ENCODE results near the gene TENM4. TPM values are rescaled to one million over a fixed set of nuclear protein-coding genes. Genes with fewer than 3 reads are reported as not detected.
A peak's percentile ranks its signal among the peaks of the same experiment; 100 is the strongest.

The TENM4 gene
- polyA plus RNA-seq, 2 of the 4 experiments (the other 2 are of a cell fraction), result 0.06 to 0.31 TPM

DNA sequence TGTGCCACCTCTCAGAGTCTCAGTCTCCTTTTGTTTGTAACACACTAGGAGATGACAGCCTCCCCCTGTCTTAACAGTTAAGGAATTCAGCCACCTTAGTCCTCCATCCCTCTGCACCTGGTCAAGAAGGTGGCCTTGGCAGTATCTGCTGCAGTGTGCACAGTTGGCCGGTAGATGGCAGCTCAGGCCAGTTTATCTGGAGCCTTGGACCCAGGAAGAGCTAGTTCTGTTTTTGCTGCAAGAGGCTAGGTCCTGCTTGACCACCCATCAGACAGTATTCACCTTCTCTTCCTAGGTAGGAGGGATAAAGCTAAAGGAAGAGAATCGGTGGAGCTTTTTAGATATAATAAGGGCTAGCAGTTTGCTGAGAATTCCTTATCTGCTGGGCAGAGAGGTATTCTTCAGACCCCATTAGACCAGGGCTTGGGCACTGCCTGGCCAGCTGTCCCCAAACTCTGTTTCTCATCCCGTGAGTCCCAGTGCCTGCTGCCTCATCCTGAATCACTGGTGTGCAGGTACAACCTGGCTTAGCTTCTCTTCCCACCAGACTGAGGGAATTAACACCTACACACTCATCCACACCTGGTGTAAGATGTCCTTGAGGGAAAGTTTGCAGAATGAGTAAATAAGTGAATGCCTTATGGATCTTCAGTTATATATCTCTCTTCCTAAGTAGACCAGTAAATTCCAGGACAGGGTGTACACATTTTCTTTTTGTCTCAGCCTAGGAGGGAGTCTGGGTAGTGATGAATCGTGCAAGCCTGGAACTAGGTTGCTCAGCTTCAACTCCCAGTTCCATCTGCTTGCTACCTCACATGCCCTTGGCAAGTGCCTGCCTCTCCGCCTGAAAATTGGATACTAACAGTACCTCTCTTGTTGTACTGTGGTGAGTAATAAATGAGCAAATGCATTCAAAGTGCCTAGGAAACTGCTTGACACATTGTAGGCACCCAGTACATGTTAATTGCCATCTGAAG is 795.3 kb downstream of the TENM4 start:
- Histone ChIP-seq H3K4me3 (no peak overlapping the region), H3K4me2 (peak overlapping the region; percentile 74), H3K4me1 (0 out of 3 replicates have a peak, but pooled peaks cover 3% of the 10 kb centered on the region), H3K27ac (no peak overlapping the region), H3K9me3 (no peaks in the 10 kb centered on the region)
- 20% methylated on average over 5 of the region's 5 CpGs for WGBS (ENCODE audit: missing lambda C conversion rate)
- FAIRE-seq, result no peak
- ChIA-PET CTCF (interaction anchor here (0.5 to 5.2 kb wide), 80 partner anchors 10 to 1550 kb away, joined by 3 to 58 read pairs (median 4); no protein-coding TSS in a partner anchor), POLR2A (interaction anchor here (1.1 kb wide), 1 partner anchor 455 kb away, joined by 4 read pairs; no protein-coding TSS in a partner anchor)
- TF ChIP-seq SMC3 (IDR thresholded peaks at IDR 0.05) (peak; percentile 71), ZC3H11A (IDR thresholded peaks at IDR 0.05) (no peak), CTCF (IDR thresholded peaks at IDR 0.05) (peak; percentile 89), RAD21 (conservative IDR thresholded peaks at IDR 0.05 in 1 of 2, IDR thresholded peaks at IDR 0.05 in 1 of 2) (peak; percentile 91)
- ATAC-seq, result peak; percentile 81 to 92
- DNase-seq (ENCODE audit: low read depth in 1 of 2, low spot score in 1 of 2), result peak; percentile 58 to 68

DNA sequence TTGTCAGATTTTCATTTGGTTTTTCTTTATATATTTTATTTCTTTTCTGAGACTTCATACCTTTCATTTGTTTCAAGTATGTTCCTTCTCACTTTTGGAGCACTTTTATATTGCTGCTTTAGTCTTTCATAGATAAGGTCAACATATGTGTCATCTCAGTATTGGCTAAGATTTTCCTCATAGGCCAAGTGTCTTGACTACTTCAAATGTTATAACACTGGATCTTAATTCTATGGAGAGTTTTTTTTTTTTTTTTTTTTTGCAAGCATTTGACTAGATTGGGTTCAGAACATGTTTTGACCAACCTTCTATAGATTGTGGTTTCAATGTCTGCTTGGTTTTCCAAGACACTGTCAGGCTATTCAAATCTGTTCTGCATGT is 797.2 kb downstream of the TENM4 start:
- H3K9me3 ChIP-seq, result no peaks in the 10 kb centered on the region
- CTCF ChIA-PET, result interaction anchor here (1.5 to 5.2 kb wide), 5 partner anchors 8 to 850 kb away, joined by 3 to 48 read pairs (median 22); no protein-coding TSS in a partner anchor

More for the DNA sequence above, 797.2 kb downstream of the TENM4 start:
- TF ChIP-seq E2F6 (IDR thresholded peaks at IDR 0.05; ENCODE audit: borderline replicate concordance, low read depth) (no peak), ZC3H11A (IDR thresholded peaks at IDR 0.05) (no peak), NR3C1 (IDR thresholded peaks at IDR 0.05) (no peak), RARB (CRISPR knock-in tag; IDR thresholded peaks at IDR 0.05) (no peak), TP53 (CRISPR knock-in tag; IDR thresholded peaks at IDR 0.05) (no peak), KDM1A (IDR thresholded peaks at IDR 0.05; ENCODE audit: low read depth) (no peak), HOXB5 (CRISPR knock-in tag; IDR thresholded peaks at IDR 0.05) (no peak), ZFP36 (IDR thresholded peaks at IDR 0.05; ENCODE audit: borderline replicate concordance, partially characterized antibody) (no peak), ATOH8 (CRISPR knock-in tag; IDR thresholded peaks at IDR 0.05; ENCODE audit: low read depth) (no peak), NFE2L2 (conservative IDR thresholded peaks at IDR 0.05; ENCODE audit: low read length) (no peak), HDAC2 (IDR thresholded peaks at IDR 0.05) (no peak), FOSB (CRISPR knock-in tag; IDR thresholded peaks at IDR 0.05) (no peak), MAFK (IDR thresholded peaks at IDR 0.05; ENCODE audit: partially characterized antibody) (no peak)
- TF ChIP-seq, protein P1, sequence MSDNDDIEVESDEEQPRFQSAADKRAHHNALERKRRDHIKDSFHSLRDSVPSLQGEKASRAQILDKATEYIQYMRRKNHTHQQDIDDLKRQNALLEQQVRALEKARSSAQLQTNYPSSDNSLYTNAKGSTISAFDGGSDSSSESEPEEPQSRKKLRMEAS (IDR thresholded peaks at IDR 0.05), result no peak
- TF ChIP-seq, protein P2, sequence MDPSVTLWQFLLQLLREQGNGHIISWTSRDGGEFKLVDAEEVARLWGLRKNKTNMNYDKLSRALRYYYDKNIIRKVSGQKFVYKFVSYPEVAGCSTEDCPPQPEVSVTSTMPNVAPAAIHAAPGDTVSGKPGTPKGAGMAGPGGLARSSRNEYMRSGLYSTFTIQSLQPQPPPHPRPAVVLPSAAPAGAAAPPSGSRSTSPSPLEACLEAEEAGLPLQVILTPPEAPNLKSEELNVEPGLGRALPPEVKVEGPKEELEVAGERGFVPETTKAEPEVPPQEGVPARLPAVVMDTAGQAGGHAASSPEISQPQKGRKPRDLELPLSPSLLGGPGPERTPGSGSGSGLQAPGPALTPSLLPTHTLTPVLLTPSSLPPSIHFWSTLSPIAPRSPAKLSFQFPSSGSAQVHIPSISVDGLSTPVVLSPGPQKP (IDR thresholded peaks at IDR 0.05; ENCODE audit: low read depth, low read length), result no peak
- TF ChIP-seq, protein P3, sequence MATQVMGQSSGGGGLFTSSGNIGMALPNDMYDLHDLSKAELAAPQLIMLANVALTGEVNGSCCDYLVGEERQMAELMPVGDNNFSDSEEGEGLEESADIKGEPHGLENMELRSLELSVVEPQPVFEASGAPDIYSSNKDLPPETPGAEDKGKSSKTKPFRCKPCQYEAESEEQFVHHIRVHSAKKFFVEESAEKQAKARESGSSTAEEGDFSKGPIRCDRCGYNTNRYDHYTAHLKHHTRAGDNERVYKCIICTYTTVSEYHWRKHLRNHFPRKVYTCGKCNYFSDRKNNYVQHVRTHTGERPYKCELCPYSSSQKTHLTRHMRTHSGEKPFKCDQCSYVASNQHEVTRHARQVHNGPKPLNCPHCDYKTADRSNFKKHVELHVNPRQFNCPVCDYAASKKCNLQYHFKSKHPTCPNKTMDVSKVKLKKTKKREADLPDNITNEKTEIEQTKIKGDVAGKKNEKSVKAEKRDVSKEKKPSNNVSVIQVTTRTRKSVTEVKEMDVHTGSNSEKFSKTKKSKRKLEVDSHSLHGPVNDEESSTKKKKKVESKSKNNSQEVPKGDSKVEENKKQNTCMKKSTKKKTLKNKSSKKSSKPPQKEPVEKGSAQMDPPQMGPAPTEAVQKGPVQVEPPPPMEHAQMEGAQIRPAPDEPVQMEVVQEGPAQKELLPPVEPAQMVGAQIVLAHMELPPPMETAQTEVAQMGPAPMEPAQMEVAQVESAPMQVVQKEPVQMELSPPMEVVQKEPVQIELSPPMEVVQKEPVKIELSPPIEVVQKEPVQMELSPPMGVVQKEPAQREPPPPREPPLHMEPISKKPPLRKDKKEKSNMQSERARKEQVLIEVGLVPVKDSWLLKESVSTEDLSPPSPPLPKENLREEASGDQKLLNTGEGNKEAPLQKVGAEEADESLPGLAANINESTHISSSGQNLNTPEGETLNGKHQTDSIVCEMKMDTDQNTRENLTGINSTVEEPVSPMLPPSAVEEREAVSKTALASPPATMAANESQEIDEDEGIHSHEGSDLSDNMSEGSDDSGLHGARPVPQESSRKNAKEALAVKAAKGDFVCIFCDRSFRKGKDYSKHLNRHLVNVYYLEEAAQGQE (IDR thresholded peaks at IDR 0.05), result no peak
- H3K4me2 ChIP-seq, result no peak overlapping the region
- FAIRE-seq (no peak), DNase-seq (ENCODE audit: low read depth in 1 of 2, low spot score in 1 of 2) (no peak), ATAC-seq (no peak)
- H3K4me1 ChIP-seq, result 0 out of 3 replicates have a peak, but pooled peaks cover 3% of the 10 kb centered on the region
- H3K27ac ChIP-seq, result no peak overlapping the region
- no peak overlapping the region for H3K4me3 ChIP-seq
- POLR2A ChIA-PET, result no interaction called here
